Glomerular visceral epithelial cell (primary cell): ENCODE results near the gene TTLL10.
A peak's percentile ranks its signal among the peaks of the same experiment; 100 is the strongest.

ENCODE experiments used
- DNase-seq: peaks from one replicate; pipeline ENCODE4 v3.0.0-alpha.2; 2016; ENCODE audit errors: extremely low spot score

TTLL10 gene, protein sequence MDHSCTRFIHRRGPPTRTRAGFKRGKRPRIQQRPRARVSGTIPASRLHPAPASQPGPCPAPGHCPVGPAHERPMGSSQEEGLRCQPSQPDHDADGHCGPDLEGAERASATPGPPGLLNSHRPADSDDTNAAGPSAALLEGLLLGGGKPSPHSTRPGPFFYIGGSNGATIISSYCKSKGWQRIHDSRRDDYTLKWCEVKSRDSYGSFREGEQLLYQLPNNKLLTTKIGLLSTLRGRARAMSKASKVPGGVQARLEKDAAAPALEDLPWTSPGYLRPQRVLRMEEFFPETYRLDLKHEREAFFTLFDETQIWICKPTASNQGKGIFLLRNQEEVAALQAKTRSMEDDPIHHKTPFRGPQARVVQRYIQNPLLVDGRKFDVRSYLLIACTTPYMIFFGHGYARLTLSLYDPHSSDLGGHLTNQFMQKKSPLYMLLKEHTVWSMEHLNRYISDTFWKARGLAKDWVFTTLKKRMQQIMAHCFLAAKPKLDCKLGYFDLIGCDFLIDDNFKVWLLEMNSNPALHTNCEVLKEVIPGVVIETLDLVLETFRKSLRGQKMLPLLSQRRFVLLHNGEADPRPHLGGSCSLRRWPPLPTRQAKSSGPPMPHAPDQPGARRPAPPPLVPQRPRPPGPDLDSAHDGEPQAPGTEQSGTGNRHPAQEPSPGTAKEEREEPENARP

DNA sequence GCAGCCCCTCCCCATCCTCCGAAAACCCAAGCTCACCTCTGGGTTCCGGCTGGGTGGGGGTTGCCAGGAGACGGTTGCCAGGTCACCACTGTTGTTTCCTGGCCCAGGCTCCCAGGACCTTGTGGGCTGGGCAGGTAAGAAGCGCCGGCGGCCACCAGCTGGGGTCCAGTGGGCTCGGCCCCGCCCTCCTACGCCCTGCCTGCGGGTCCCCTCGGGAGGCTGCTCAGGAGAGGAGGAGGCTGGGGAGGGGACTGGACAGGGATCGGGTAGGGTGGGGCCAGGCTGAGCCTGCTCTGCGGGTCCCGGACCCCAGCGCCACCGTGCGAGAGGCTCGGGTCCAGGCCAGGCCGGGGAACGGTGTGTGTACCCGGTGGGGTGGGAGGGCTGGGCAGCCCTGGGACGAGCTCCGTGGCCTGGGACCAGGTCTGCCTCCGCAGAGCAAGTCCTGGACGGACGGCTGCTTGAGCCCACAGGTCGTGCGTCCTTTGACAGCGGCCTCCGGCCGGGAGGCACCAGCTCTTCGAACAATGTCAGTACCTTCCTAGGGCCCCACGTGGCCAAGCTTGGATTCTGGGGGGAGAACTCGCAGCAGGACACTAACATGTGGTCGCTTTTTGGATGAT is at the start of gene TTLL10:
TTLL10 (plus strand) TSS at position 88 of the 623 bp plus-strand sequence. CDS start 5,336 bp downstream, outside the sequence.
- DNase-seq = no peak

GRCh38 chr1:1124508-1124785 is 49.2 kb upstream of the TTLL10 start:
- no peak for DNase-seq

DNA sequence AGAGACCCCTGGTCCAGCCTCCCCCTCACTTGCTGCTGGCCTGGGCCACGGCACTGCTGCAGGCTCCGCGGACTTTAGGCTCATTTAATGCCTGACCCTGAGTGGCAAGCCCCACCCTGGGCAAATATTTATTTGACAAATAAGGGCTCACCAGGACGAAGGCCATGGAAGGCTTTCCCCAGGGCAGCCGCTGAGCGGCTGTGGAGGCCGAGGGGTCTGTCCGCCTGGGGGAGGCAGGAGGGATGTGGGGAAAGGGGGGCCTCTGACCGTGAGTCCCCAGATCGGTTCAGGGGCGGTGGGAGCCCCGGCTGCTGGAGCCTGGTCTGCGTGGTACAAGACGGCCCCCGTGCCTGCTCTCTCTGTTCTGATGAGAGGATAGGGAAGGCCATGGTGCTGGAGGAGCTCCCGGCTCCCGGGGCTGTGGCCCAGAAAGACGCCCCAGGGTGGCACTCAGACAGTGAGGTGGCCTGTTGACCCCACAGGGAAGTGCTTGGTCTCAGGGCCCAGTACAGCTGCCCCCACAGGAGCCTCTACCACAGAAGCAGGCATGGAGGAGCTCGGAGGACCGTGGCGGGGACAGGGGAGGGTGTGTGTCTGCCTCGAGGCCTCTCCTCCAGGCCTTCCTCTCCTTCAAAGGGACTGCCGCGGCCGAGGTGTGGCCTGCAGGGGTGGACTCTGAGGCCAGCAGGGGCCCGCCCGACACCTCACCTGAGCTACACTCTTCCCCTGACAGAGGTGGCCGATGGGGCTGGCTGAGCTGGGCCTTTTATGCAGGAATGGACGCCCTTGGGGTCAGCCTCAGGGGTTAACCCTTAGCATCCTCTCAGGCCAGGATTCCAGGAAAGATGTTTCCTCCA is 48.7 kb upstream of the TTLL10 start:
- no peak for DNase-seq

- no peak for DNase-seq
Observed at GRCh38 chr1:1125945-1126344, 47.7 kb upstream of the TTLL10 start.

DNA sequence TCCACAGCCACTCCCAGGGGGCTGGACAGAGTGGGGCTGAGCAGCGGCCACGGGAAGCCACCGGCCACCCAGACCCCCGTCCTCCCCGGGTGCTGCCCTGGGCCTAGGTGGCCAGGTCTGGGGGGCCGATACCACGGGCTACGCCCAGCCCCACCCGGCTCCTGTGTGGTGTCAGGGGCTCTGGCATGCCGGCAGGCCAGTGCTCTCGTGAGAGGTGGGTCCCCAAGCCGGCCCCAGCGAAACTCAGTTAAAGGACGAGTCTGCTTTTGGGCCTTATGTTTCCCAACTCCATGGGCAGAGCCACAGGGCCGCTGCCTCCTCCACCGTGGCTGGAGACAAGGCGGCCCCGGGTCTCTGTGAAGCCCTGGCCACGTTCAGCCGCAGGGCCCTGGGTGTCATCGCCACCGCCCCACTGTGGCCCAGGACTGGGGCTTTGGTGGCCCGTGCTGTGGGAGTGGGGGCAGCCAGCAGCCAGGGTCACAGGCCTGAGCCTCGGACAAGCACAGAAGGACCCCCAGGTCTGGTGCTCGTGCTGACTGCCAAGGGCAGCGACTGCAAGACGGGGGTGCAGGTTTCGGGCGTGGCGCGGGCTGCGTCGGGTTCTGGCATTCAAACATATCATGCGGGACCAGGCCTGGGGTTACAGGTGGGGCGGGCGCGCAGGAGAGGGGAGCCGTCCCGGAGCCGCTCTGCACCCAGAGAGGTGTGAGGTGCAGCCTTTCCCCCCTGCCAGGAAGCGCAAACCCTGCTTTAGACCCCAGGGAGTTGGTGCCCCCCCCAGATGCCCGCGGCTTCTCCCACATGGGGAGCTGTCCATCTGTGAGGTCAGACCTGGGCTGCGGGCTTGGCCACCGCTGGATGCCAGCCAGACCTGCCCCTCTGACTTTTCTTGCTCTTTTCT is 45.9 kb upstream of the TTLL10 start:
- no peak for DNase-seq

DNA sequence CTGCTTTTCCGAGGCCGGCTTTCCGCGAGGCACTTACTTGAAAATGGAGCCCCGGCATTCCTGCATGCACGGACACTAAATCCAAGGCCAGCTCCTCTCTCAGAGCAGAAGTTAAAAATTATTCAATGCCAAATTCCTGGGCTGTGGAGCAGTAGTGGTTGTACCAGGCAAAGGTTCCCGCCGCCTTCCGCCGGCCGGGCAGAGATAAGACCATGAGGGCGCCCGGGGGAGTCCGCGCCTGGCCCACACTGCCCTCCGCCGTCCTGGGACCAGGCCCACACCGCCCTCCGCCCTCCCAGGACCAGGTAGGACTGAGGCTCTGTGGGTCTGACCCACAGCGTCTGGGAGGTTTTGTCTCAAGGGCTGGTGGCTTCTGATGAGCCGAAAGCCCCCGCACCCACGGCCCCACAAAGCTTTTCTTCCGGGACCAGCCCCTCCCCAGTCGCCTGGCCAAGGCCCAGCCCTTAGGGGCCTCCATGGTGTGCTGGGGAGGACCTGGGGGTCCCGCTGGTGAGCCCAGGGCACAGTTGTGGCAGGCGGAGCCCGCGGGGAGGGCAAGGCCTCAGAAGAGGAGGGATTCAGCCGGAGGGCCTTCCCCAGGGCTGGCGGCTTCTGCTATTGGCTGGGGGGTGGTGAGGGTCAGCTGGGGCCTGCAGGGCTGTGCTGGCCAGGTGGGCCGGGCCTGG is 45.1 kb upstream of the TTLL10 start:
- peak; percentile 66 for DNase-seq

DNA sequence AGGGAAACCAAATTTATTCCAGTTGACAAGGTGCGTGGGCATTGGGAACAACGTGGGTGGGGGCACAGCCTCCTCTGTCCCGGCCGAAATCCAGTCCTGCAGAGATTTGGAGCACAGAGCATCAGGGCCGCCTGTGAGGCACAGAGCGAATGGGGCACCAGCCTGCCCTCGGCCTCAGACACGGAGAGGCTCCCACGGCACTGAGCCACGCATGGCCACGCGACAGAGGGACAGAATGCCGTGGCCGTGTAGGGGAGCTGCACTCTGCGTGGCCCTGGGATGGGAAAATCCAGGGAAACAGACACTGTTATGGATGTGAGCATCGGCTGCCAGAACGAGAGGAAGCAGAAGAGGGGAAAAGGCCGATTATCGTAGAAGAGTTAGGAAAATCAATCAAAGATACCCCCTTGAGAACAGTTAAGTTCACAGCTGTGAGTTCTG is 44.3 kb upstream of the TTLL10 start:
- DNase-seq = no peak

DNA sequence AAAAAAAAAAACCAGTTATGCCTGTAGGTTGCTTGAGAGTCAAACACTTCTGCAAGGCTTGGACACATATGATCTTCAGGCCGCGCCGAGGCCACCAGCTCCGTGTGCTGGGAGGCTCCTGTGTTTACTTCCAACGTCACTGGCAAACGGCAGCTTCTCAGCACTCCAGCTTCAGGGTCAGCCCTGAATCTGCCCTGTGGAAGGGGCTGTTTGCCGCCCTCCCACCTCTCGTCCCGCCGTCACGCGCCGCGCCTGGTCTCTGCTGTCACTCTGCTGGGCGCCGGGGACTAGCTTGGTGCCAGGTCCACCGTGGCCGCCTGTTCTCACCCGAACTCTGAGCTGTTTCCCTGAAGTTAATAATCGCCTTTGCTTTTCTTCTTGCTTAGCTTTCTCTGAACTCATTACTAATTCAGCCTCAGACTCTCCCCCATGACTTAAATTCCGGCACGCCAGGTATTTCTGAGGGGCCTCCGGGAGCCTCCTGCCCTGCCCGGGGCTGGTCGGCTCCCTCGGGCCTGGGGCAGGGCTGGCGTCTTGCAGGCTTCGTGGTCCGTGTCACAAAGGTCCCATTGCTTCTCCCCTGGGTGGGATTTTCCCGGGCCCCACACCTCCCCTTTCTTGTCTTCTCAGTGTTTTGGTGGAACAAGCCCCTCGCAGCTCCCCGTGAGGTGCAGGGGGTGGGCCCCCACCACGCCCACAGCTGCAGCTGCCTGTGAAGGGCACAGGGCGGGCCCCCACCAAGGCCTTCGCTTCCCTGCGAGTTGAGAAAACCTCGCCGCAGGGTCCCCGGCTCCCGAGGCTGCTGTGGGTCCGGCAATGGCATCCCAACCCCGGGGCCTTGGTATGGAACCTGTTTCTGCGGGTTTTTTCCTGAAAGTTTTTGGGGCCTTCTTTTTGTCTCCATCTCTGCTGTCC is 43.2 kb upstream of the TTLL10 start:
- peak; percentile 41 for DNase-seq

- no peak for DNase-seq
Observed at GRCh38 chr1:1132042-1132950, 41.4 kb upstream of the TTLL10 start.

DNA sequence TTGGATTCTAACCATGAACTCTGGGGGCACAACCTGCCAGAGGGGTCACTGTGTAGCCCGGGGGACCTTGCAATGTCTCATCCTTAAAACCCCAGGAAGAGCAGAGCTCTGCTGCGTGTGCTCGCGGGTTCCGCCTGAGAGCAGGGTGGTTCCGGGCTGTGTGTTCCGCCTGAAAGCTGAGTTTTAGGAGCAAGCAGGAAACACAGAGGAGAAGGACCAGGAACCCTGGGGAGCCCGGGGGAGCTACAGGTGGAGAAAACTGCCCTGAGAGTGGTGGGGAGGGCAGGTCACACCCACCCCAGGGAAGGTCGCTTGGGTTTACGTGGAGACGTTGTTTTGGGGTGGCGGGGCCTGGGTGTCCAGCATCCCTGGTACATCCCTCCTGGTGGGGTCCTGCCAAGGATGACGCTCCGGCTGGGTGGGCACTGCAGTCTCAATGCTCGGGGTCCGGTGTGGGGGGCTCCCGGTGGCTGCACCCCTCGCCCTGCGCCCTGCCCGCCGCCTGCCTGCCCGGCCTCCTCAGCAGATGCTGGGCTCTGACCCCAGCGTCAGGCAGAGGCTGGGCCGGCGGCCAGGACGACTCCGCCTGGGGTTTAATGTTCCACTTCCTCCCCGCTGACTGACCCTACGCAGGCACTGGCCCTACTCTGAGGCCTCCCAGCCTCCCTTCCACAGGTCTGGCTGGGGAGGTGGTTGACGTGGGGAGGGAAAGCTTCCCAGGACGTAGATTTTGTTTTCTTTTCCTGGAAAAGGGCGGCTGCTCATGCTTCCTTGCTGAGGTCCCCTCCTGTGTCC is 40.5 kb upstream of the TTLL10 start:
- DNase-seq = no peak

GRCh38 chr1:1134300-1134970 is 39.2 kb upstream of the TTLL10 start:
- DNase-seq = no peak

DNA sequence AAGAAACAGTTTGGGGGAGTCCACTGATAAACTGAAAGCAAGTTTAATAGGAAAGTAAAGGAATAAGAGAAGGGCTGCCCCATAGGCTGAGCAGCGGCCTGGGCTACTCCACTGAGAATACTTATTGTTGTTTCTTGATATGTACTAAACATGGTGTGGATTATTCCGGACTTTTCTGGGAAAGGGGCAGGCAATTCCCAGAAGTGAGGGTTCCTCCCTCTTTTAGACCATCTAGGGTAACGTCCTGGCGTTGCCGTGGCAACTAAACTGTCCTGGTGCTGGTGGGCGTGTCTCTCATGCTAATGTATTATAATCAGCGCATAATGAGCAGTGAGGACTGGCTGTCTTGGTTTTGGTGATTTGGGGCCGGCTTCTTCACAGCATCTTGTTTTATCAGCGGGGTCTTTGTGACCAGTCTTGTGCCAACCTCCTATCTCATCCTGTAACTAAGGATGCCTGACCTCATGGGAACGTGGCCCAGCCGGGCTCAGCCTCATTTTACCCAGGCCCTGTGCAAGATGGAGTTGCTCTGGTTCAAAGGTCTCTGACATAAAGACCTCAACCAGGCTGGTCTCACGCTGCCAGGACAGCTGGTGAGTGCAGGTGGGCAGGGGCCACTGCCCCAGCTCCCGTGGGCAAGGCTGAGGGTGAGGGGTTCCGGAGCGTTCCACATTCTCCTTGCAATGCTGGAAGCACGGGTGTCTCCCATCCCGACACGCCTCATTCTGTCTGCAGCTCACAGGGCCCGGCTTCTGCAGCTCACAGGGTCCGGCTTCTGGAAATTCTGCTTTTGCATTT is 38.1 kb upstream of the TTLL10 start:
- DNase-seq = no peak

- no peak for DNase-seq
Observed at GRCh38 chr1:1136547-1137230, 37.0 kb upstream of the TTLL10 start.

- DNase-seq = no peak
Observed at GRCh38 chr1:1137256-1138045, 36.2 kb upstream of the TTLL10 start.

DNA sequence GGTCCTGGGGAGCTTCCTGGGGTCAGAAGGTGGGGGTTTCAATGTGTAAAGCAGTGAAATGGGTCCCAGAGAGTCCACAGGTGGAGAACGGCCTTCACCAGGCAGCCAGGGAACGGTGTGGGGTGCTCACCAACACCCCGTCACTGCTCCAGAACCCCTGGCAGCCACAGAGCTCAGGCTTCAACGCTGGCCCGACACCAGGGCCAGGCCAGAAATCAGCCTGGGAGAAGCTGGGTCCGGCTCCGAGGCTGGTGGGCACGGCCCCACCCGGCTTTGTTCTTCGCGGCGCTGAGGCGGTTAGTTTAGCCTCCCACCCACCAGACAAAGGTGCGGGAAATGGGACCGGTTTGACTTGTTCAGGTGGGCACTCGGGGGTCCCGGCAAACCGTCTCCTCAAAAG is 33.0 kb upstream of the TTLL10 start:
- DNase-seq = no peak
